ENCODE data around the gene SLF2. TPM values are rescaled to one million over a fixed set of nuclear protein-coding genes. Genes with fewer than 3 reads are reported as not detected.

The SLF2 gene
- total and polyA plus RNA-seq, 2 of the 13 experiments (the other 11 are each of a cell fraction or from before 2014, with no cell fraction given), result 12.2 to 48.1 TPM

DNA sequence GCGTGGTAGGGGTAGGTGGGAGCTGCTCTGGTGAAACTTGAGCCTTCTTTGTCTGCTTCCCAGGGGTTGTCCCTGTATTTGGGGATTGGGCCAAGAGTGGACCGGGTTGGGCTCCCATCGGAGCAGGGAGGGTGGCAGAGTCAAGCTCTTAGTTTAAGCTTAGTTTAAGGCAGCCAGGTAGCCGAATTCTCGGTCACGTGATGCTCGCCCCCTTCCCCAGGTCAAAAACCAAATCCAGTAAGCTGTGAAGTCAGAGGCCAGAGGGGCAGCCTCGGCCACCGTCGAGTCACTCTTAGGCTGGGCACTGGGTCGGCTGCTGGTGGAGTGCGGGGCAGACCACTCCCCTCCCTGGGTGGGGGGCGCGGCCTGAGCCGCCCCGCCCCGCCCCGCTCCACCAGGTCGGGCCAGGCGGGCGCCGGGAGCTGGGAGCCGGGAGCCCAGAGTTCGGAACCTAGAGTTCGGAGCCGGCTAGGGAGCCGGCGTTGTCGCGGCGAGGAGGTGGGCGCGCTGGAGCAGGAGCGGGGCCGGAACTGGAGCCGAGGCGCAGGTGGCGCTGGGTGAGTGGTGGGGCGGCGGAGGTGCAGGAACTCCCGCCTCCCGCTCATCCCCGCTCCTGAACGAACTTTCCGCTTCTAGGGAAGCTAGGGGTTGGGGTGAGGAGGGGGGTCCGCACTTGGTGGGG, 84.1 kb downstream of the SLF2 start (continued):
- no peak for TF ChIP-seq ARID4A (CRISPR knock-in tag; IDR thresholded peaks at IDR 0.05; ENCODE audit: borderline replicate concordance)
- no peak for TF ChIP-seq FIP1L1 (IDR thresholded peaks at IDR 0.05; ENCODE audit: borderline replicate concordance, insufficient read depth, low read depth, low read length)
- TF ChIP-seq THYN1 (CRISPR knock-in tag; IDR thresholded peaks at IDR 0.05; ENCODE audit: borderline replicate concordance, low read depth), result no peak
- TF ChIP-seq SCMH1 (CRISPR knock-in tag; IDR thresholded peaks at IDR 0.05; ENCODE audit: borderline replicate concordance), result no peak
- TF ChIP-seq, protein P1, sequence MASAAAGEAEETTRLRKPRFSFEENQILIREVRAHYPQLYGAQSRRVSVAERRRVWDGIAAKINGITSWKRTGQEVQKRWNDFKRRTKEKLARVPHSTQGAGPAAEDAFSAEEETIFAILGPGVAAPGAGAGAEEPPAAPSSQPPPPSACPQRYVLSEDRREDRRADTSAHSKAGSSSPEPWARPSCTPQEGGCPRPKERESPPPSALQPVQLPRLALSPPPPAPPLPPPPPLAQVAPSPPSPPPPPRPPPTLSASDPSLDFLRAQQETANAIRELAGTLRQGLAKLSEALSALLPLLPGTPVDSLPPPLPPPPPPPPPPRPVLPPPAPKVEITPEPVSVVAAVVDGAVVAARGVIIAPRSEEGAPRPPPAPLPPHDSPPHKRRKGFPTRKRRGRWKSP (CRISPR knock-in tag; IDR thresholded peaks at IDR 0.05), result no peak
- TF ChIP-seq, protein P2, sequence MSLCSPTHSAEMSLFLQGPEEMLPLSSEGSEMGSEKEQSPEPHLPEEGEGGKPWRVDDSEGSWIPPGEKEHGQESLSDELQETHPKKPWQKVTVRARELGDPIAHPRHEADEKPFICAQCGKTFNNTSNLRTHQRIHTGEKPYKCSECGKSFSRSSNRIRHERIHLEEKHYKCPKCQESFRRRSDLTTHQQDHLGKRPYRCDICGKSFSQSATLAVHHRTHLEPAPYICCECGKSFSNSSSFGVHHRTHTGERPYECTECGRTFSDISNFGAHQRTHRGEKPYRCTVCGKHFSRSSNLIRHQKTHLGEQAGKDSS (CRISPR knock-in tag; IDR thresholded peaks at IDR 0.05; ENCODE audit: borderline replicate concordance, low read depth), result peak; percentile 17; the same call in 1 of the 2 replicates
- TF ChIP-seq, protein P3, sequence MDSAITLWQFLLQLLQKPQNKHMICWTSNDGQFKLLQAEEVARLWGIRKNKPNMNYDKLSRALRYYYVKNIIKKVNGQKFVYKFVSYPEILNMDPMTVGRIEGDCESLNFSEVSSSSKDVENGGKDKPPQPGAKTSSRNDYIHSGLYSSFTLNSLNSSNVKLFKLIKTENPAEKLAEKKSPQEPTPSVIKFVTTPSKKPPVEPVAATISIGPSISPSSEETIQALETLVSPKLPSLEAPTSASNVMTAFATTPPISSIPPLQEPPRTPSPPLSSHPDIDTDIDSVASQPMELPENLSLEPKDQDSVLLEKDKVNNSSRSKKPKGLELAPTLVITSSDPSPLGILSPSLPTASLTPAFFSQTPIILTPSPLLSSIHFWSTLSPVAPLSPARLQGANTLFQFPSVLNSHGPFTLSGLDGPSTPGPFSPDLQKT (CRISPR knock-in tag; IDR thresholded peaks at IDR 0.05; ENCODE audit: borderline replicate concordance), result no peak
- TF ChIP-seq, protein P4, sequence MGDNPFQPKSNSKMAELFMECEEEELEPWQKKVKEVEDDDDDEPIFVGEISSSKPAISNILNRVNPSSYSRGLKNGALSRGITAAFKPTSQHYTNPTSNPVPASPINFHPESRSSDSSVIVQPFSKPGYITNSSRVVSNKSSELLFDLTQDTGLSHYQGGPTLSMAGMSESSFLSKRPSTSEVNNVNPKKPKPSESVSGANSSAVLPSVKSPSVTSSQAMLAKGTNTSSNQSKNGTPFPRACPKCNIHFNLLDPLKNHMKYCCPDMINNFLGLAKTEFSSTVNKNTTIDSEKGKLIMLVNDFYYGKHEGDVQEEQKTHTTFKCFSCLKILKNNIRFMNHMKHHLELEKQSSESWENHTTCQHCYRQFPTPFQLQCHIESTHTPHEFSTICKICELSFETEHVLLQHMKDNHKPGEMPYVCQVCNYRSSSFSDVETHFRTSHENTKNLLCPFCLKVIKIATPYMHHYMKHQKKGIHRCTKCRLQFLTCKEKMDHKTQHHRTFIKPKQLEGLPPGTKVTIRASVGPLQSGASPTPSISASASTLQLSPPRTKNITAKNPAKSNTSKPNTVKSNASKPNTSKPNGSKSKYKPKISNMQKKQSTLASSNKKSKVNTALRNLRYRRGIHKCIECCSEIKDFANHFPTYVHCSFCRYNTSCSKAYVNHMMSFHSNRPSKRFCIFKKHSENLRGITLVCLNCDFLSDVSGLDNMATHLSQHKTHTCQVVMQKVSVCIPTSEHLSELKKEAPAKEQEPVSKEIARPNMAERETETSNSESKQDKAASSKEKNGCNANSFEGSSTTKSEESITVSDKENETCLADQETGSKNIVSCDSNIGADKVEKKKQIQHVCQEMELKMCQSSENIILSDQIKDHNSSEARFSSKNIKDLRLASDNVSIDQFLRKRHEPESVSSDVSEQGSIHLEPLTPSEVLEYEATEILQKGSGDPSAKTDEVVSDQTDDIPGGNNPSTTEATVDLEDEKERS (CRISPR knock-in tag; IDR thresholded peaks at IDR 0.05), result no peak; the same call in 1 of the 2 replicates
- TF ChIP-seq ZNF253 (CRISPR knock-in tag; IDR thresholded peaks at IDR 0.05; ENCODE audit: borderline replicate concordance), result no peak
- TF ChIP-seq, protein P5, sequence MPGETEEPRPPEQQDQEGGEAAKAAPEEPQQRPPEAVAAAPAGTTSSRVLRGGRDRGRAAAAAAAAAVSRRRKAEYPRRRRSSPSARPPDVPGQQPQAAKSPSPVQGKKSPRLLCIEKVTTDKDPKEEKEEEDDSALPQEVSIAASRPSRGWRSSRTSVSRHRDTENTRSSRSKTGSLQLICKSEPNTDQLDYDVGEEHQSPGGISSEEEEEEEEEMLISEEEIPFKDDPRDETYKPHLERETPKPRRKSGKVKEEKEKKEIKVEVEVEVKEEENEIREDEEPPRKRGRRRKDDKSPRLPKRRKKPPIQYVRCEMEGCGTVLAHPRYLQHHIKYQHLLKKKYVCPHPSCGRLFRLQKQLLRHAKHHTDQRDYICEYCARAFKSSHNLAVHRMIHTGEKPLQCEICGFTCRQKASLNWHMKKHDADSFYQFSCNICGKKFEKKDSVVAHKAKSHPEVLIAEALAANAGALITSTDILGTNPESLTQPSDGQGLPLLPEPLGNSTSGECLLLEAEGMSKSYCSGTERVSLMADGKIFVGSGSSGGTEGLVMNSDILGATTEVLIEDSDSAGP (CRISPR knock-in tag; IDR thresholded peaks at IDR 0.05; ENCODE audit: borderline replicate concordance), result peak; percentile 48; the same call in 1 of the 2 replicates
- no peak for TF ChIP-seq ZKSCAN5 (CRISPR knock-in tag; IDR thresholded peaks at IDR 0.05)
- TF ChIP-seq NAIF1 (CRISPR knock-in tag; IDR thresholded peaks at IDR 0.05; ENCODE audit: borderline replicate concordance), result peak; percentile 76; the same call in 1 of the 2 replicates
- TF ChIP-seq ZFP36L2 (CRISPR knock-in tag; IDR thresholded peaks at IDR 0.05), result no peak
- TF ChIP-seq ARNT2 (CRISPR knock-in tag; IDR thresholded peaks at IDR 0.05; ENCODE audit: low read depth), result no peak

All from HepG2 (cell line).